CD4-positive, alpha-beta T cell treated with Interleukin-6 for 4 hours (primary cell): ENCODE measurements around the gene CFAP126.
"Not testable (repeated sequence)": the region's sequence is repeated elsewhere in the genome, so short reads cannot be mapped to it uniquely, and the experiment has no call there.

Source experiments
- DNase-seq: peaks from one replicate; pipeline ENCODE4 v3.0.0-alpha.2; 2020; ENCODE audit warnings: mixed read lengths

The CFAP126 gene

GRCh38 chr1:161381707-161382106 is 14.0 kb upstream of the CFAP126 start:
- no peak for DNase-seq

DNA sequence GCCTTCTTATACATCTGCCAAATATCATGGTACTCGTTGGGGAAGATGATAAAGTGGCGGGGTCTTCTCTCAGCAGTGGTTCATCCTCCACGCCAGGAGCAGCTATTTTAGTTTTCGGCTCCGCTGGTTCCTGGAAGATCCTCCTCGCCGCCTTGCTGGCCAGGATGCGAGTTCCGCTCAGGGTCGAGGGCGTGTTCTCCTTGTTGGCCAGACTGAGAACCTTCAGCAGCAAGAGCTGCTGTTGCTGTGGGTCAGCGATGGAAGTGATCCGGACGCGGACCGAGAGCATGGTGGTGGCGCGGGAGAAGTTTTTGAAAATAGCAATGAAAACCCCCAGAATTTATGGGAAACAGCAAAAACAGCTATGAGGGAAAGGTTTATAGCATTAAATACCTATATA is 11.4 kb upstream of the CFAP126 start:
- no peak for DNase-seq

- no peak for DNase-seq
Observed at GRCh38 chr1:161378014-161378413, 10.3 kb upstream of the CFAP126 start.

DNA sequence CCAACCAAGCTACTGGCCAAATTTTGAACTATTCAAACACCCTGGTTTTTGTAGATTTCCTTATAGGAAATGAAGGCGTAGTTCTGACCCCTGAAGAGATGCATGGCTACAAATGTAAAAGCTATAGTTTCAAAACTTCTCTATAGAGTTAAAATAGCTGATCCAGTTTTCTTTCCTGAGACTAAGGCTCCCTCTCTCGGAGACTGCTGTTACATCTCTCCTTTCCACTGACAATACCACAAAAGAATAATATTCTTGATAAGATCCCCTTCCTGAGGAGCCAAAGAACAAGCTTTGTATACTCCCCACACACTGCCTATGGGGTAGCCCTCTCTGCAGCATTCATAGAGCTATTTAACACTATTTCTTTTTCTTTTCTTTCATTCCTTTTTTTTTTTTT is 6.7 kb upstream of the CFAP126 start:
- no peak for DNase-seq

DNA sequence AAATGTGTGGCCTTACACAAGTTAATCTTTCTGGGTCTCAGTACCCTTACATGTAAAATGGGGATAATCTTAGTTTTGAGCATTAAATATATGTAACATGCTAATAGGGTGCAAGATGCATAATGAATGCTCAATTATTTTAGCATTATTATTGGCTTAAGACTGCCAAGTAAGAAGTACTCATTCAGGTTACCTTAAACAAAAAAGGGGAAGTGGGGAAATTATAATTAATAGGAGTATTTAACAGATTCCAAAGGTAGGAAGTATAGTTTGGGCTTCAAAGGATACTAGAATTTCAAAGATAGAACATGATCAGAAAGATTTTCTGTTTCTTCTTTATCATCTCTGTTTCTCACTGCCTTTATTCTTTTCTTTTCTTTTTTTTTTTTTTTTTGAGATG is 5.8 kb upstream of the CFAP126 start:
- DNase-seq, result no peak

- no peak for DNase-seq
Observed at GRCh38 chr1:161365207-161365606, 2.5 kb downstream of the CFAP126 start.

GRCh38 chr1:161364332-161364731 is 3.3 kb downstream of the CFAP126 start:
- DNase-seq, result no peak

- no peak for DNase-seq
Observed at GRCh38 chr1:161359291-161359690, 8.4 kb downstream of the CFAP126 start.

GRCh38 chr1:161357073-161357472 is 10.6 kb downstream of the CFAP126 start:
- no peak for DNase-seq

GRCh38 chr1:161351482-161351881 is 16.2 kb downstream of the CFAP126 start:
- DNase-seq, result no peak

- DNase-seq, result no peak
Observed at GRCh38 chr1:161350671-161351070, 17.0 kb downstream of the CFAP126 start.

GRCh38 chr1:161342821-161343220 is 24.9 kb downstream of the CFAP126 start:
- DNase-seq, result no peak

DNA sequence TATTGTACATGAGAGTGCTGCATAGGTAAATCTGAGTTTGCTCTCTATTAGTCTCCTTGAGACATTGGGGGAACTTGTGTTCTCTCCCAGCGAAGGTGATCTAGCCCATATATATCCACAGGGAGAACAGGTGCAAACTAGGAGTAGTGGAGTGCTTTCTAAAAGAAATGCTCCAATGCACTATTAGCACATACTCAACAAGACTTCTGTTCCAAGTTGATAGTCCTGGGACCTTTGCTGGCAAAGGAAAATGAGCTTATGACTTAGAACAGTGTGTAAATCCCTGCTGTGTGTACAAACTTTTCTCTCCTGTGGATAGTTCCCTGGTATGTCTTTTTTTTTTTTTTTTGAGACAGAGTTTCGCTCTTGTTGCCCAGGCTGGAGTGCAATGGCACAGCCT is 25.5 kb downstream of the CFAP126 start:
- no peak for DNase-seq

DNA sequence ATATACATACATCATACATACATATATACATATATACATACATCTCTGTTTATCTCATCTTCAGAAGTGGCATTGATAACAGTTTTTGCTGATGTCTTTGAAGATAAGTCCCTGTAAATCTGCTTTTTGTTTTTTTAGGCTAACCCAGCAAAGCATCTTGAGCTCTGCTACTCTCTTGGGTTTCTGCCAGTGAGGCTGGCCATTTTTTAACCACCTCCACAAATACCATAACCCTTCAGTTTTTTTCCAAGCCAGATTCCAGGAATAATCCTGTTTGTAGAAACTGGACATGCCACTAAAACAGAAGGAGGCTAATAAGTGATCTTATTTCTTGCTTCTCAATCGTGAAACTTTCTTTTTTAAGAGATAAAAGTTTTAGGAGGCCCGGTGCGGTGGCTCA is 31.9 kb downstream of the CFAP126 start:
- DNase-seq, result no peak

- no peak for DNase-seq
Observed at GRCh38 chr1:161333166-161333565, 34.5 kb downstream of the CFAP126 start.

GRCh38 chr1:161330346-161330745 is 37.3 kb downstream of the CFAP126 start:
- DNase-seq, result no peak

DNA sequence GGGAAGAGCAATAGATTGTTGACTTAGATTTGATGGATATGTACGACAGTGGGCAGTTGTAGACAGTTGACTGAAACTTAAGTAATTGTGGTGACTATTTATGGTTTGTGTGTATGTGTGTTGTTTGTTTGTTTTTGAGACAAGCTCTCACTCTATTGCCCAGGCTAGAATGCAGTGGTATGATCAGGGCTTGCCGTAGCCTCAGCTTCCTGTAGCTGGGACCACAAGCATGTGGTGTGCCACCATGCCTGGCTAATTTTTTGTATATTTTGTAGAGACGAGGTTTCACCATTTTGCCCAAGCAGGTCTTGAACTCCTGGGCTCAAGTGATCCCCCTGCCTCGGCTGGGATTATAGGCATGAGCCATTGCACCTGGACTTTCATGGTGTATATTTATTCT is 43.7 kb downstream of the CFAP126 start:
- no peak for DNase-seq

DNA sequence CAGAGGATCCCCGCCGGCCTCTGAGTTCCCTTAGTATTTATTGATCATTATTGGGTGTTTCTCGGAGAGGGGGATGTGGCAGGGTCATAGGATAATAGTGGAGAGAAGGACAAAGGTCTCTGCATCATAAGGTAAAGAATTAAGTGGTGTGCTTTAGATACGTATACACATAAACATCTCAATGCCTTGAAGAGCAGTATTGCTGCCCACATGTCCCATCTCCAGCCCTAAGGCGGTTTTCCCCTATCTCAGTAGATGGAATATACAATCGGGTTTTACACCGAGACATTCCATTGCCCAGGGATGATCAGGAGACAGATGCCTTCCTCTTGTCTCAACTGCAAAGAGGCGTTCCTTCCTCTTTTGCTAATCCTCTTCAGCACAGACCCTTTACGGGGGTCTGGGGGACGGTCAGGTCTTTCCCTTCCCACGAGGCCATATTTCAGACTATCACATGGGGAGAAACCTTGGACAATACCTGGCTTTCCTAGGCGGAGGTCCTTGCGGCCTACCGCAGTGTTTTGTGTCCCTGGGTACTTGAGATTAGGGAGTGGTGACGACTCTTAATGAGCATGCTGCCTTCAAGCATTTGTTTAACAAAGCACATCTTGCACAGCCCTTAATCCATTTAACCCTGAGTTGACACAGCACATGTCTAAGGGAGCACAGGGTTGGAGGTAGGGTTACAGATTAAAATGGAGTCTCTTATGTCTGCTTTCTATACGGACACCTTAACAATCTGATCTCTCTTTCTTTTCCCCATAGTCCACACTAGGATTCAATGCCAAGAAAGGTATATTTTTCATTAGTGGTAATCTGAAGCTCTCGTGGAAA is 51.6 kb downstream of the CFAP126 start:
- not testable (repeated sequence) for DNase-seq
